HG02678 (cell line): ENCODE measurements around the gene WWOX.

Source experiments
- ATAC-seq: cut with Tn5 transposase; IDR thresholded peaks from one replicate; pipeline ENCODE4 v1.9.1; 2021; ENCODE audit warnings: mild to moderate bottlenecking, moderate library complexity; ENCODE audit not compliant: unreplicated experiment

The WWOX gene

GRCh38 chr16:79093554-79093967, 994.1 kb downstream of the WWOX start:
- ATAC-seq = peak; percentile 59

GRCh38 chr16:79096246-79096645, 996.8 kb downstream of the WWOX start:
- ATAC-seq = no peak

- ATAC-seq = no peak
These were observed 997.7 kb downstream of the WWOX start for GRCh38 chr16:79097166-79097565.

DNA sequence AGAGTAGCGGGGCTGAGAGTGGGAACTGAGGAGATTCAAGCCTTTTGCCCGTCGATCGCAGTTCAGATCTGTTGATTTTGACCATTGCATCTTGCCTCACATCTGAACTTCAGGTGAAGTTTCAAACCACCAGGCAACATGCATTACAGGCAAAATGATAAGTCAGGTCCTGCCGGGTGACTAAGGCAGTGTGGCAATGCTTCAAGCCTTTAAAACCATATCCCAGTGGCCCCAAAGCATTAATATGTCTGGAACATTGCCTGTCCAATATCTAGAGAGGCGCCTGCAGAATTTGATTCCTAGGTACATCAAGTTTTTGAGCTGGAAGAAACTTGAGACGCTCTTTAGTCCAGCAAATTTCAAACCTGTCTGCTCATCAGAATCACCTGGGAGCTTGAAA, 998.3 kb downstream of the WWOX start:
- no peak for ATAC-seq

DNA sequence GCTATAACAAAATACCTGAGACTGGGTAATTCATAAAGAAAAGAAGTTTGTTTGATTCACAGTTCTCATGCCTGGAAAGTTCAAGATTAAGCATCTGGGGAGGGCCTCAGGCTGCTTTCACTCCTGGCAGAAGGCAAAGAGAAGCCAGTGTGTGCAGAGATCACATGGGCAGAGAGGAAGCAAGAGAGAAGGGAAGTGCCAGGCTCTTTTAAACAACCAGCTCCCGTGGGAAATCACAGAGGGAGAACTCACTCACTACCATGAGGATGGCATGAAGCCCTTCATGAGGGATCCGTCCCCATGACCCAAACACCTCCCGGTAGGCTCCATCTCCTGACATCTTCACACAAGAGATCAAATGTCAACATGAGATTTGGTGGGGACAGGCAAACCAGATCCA, 999.5 kb downstream of the WWOX start:
- no peak for ATAC-seq

- ATAC-seq = no peak
These were observed 1000.3 kb downstream of the WWOX start for GRCh38 chr16:79099716-79100115.

DNA sequence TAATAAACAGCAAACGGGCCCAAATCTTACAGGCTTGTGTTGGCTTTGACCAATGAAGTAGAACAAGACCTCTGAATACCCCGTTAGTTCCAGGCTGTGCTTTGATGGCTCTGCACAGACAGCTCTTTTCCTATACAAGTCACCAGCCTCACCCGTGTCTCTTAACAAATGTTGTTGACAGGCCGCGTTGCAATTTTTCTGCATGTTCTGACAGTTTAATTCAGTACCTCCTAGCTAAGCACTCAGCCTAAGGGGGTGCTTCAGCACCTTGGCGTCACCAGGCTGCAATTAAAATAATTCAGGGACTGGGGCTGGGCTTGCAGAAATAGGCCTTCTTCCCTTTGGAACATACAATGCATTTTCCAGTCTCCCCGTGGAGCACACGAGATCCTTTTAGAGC, 1001.0 kb downstream of the WWOX start:
- no peak for ATAC-seq

DNA sequence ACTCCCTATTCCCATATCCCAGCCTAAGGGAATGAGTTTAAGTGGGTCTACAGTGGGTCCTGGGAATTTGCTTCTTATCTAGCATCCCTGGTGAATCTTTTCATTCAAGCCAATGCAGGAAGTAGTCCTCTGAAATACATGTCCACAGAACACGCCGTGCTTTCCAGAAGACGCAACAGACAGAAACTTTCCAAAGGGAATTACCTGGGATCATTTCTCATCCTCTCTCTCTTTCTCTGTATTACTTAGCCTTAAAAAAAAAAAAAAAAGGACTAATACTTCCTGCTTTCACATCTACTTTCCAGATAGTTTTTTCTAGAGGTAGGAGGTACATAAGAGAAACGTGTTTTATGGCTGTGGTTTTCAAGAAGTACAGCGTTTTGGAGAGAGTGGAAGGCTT, 1002.0 kb downstream of the WWOX start:
- no peak for ATAC-seq

DNA sequence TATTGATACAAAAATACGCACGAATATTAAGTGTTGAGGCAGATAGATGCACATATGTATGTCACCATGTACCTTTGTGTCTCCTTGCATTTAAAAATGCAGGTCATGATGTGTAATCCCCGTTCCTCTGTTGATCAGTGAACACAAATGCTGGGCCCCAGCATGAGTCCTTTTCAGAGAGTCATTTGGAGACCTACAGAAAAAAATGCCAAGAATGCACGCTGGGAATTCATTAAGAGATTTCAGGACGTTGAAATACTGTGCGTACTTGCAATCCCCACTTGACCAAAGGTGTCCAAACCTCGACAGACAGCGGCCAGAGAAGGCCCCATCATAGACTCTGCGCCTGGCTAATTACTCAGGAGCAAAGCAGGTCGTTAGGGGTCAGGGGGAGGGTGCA, 1005.1 kb downstream of the WWOX start:
- no peak for ATAC-seq

GRCh38 chr16:79107301-79107700, 1007.8 kb downstream of the WWOX start:
- no peak for ATAC-seq

DNA sequence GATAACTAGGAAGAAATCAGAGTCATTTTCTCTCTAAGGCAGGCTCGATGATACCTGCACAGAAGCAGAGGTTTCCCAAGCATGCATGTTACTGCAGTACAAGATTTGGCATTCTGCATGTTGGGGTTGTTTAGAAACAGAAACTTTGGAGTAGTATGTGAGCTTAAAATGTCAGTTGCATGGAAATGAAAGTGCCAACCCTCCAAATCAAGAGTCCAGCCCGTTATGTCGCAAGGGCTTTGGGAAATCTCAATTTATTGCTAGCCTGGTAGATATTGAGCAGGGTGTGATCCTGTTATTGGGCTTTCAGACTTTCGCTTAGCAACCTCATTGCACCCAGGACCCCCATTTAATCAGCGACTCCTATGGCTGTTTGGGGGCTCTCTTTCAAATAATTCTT, 1010.3 kb downstream of the WWOX start:
- ATAC-seq = no peak

- ATAC-seq = no peak
These were observed 1010.8 kb downstream of the WWOX start for GRCh38 chr16:79110242-79110641.

DNA sequence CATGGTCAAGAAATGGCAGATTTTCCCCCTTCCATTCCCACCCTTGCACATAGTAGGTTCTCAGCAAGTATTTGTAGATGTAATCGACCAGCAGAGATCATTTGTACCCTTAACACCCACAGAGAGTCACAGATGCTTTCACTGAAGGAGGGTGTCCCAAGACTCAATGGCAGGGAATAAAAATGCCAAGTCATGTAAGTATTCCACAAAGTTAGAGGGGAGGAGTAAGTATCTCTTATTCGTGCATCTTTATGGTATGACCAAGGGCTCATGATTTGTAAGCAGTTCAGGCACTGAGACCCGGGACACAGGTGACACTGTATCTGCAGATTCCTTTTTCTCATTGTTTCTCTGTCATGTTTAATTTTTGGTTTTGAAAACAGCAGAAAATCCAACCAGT, 1011.5 kb downstream of the WWOX start:
- no peak for ATAC-seq

- ATAC-seq = no peak
These were observed 1013.0 kb downstream of the WWOX start for GRCh38 chr16:79112462-79112861.

DNA sequence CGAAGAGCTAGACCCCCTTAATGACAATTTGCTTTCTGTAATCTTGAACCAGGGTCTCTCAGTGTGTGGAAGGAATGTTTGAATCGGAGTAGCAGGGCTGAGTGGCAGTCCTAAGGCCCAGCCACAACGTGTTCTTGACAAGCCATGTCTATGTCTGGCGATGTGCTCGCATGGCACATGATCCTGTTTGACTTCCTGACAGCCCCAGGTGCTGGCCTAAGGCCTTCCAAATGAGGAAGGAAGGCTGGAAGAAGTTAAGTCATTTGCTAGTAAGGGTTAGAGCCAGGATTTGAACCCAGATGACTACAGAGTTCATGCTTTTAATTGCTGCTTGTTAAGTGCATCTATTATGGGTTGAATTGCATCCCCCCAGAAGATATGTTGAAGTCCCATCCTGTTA, 1014.4 kb downstream of the WWOX start:
- ATAC-seq = no peak

DNA sequence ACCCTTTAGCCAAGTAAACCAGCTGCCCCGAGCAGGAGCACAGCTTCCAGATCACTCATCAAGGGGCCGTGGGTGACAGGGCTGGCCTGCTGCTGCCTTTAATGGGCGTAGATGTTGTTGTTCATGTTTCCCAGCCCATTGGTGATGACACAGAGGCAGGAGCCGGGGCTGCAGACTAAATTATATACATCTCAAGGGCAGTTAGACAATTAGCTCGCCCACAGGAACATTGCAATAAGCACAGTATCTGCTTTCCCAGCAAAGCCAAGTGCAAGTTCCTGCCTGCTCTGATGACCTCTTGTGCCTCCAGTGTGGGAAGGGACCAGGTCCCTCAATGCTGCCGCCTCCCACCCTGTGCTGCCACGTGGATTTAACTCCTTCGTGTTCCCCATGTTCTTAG, 1015.3 kb downstream of the WWOX start:
- ATAC-seq = no peak

GRCh38 chr16:79121906-79122305, 1022.5 kb downstream of the WWOX start:
- ATAC-seq = no peak

DNA sequence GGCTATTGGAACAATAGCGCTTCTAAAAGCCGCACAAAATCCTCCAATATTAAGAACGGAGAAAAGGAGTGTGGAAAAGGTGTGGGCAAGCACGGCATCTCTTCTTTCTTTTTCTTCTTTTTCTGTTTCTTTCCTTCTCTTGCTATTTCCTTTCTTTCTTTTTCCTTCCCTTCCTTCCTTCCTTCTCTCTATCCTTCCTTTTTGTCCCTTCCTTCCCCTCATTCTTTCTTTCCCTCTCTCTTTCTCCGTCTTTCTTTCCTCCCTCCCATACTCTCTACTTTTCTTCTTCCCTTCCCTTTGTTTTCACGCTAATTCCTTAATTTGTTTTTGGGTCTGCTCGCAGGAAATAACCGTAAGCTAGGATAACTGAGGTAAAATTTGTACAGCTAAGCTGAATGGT, 1022.9 kb downstream of the WWOX start:
- ATAC-seq = no peak

GRCh38 chr16:79124016-79124756, 1024.7 kb downstream of the WWOX start:
- ATAC-seq = no peak

GRCh38 chr16:79127766-79128165, 1028.3 kb downstream of the WWOX start:
- ATAC-seq = no peak

DNA sequence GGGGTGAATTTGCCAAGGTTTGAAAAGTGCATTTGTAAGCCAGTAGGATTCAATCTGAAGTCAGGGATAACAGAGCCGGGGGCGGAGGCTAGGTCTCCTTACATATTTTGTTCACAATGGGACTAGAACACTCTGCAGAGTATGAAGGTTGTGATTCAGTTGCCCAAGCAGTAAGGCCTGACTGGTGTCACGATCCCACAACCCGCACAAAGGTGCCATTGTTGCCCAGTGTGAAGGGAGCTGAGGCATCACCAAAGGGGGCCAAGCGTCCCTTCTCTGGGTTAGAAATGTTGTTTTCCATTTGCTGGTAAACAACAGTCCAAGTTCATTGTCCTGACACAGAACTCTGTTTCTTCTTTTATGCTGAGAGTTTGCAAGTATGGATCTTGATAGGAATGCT, 1029.3 kb downstream of the WWOX start:
- ATAC-seq = no peak

GRCh38 chr16:79130616-79131015, 1031.2 kb downstream of the WWOX start:
- no peak for ATAC-seq
